COLO829 (cell line): ENCODE results near the gene CFAP97D2.
"Not testable (repeated sequence)": the region's sequence is repeated elsewhere in the genome, so short reads cannot be mapped to it uniquely, and the experiment has no call there.

Experiments
- DNase-seq: peaks from one replicate; pipeline ENCODE4 v3.0.0; 2012; ENCODE audit warnings: low spot score

Gene CFAP97D2

GRCh38 chr13:114236227-114236626, 57.2 kb downstream of the CFAP97D2 start:
- no peak for DNase-seq

- peak; percentile 23 for DNase-seq
Observed at GRCh38 chr13:114237415-114238112, 58.5 kb downstream of the CFAP97D2 start.

GRCh38 chr13:114241918-114242317, 62.9 kb downstream of the CFAP97D2 start:
- no peak for DNase-seq

- DNase-seq = no peak
Observed at GRCh38 chr13:114243971-114244370, 64.9 kb downstream of the CFAP97D2 start.

GRCh38 chr13:114244637-114245036, 65.6 kb downstream of the CFAP97D2 start:
- no peak for DNase-seq

- DNase-seq = no peak
Observed at GRCh38 chr13:114248011-114248410, 69.0 kb downstream of the CFAP97D2 start.

GRCh38 chr13:114249077-114249476, 70.0 kb downstream of the CFAP97D2 start:
- DNase-seq = no peak

- not testable (repeated sequence) for DNase-seq
Observed at GRCh38 chr13:114251639-114252440, 72.8 kb downstream of the CFAP97D2 start.

- DNase-seq = no peak
Observed at GRCh38 chr13:114256547-114256946, 77.5 kb downstream of the CFAP97D2 start.

- DNase-seq = no peak
Observed at GRCh38 chr13:114257014-114257413, 78.0 kb downstream of the CFAP97D2 start.

- no peak for DNase-seq
Observed at GRCh38 chr13:114258589-114258988, 79.5 kb downstream of the CFAP97D2 start.

- no peak for DNase-seq
Observed at GRCh38 chr13:114259374-114259773, 80.3 kb downstream of the CFAP97D2 start.

GRCh38 chr13:114259974-114260373, 80.9 kb downstream of the CFAP97D2 start:
- no peak for DNase-seq

- DNase-seq = no peak
Observed at GRCh38 chr13:114260814-114261213, 81.8 kb downstream of the CFAP97D2 start.

- no peak for DNase-seq
Observed at GRCh38 chr13:114261328-114261965, 82.4 kb downstream of the CFAP97D2 start.

- DNase-seq = no peak
Observed at GRCh38 chr13:114263578-114263977, 84.5 kb downstream of the CFAP97D2 start.

- not testable (repeated sequence) for DNase-seq
Observed at GRCh38 chr13:114264313-114264712, 85.3 kb downstream of the CFAP97D2 start.

- peak; percentile 50 for DNase-seq
Observed at GRCh38 chr13:114264886-114265611, 86.0 kb downstream of the CFAP97D2 start.

GRCh38 chr13:114266241-114266640, 87.2 kb downstream of the CFAP97D2 start:
- no peak for DNase-seq

- no peak for DNase-seq
Observed at GRCh38 chr13:114268344-114269280, 89.6 kb downstream of the CFAP97D2 start.

GRCh38 chr13:114269281-114269770, 90.3 kb downstream of the CFAP97D2 start:
- no peak for DNase-seq
